OCI-LY7 (cell line): ENCODE results near the gene PLXNC1.

ENCODE experiments used
- CTCF ChIP-seq: fragments of 200-600 bp; sonication (generic); conservative IDR thresholded peaks from 2 replicates; pipeline ENCODE4 v1.5.1; 2014; ENCODE audit warnings: mild to moderate bottlenecking, antibody characterized with exemption, low read length, moderate library complexity, mixed read lengths
- EZH2phosphoT487 ChIP-seq: fragments of 200-600 bp; sonication (generic); IDR thresholded peaks from 2 replicates; pipeline ENCODE4 v1.6.1; 2018; ENCODE audit warnings: low read depth, borderline replicate concordance, mild to moderate bottlenecking, mixed run types, antibody characterized with exemption, low read length, moderate library complexity, mixed read lengths

- TF ChIP-seq EZH2phosphoT487, result no peak
- no peak for TF ChIP-seq CTCF
Observed at GRCh38 chr12:94277426-94278000, 129.1 kb downstream of the PLXNC1 start.
